ENCODE results near the gene MYCBPAP.
"Not testable (repeated sequence)": the region's sequence is repeated elsewhere in the genome, so short reads cannot be mapped to it uniquely, and the experiment has no call there.

MYCBPAP gene

DNA sequence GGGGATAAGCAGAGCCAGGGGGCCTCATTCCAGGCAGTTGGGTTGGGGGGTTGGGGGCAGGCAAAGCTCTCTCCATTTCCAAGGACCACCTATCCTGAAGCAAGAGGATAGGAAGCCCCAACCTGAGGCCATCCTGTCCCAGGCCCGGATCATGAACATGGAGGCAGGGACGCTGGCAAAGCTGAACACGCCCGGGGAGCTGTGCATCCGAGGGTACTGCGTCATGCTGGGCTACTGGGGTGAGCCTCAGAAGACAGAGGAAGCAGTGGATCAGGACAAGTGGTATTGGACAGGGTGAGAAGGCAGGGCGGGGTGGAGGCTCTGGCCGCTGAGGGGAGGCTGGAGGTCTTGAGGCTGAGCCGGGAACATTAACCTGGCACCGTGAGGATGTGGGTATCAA lies 36.0 kb upstream of the MYCBPAP start:
- TF ChIP-seq CTCF (IDR thresholded peaks at IDR 0.05; ENCODE audit: control insufficient read depth, insufficient read depth, low read depth, low read length, missing control alignments), result no peak
- no peak overlapping the region for H3K4me3 ChIP-seq (ENCODE audit: control insufficient read depth, low read depth, low read length)
- no peak for DNase-seq (ENCODE audit: low read depth)

GRCh38 chr17:50472761-50473161 lies 35.5 kb upstream of the MYCBPAP start:
- not testable (repeated sequence) for H3K4me3 ChIP-seq (ENCODE audit: control insufficient read depth, low read depth, low read length); DNase-seq (ENCODE audit: low read depth)
- TF ChIP-seq CTCF (IDR thresholded peaks at IDR 0.05; ENCODE audit: control insufficient read depth, insufficient read depth, low read depth, low read length, missing control alignments), result peak; percentile 42

GRCh38 chr17:50473901-50474300 lies 34.3 kb upstream of the MYCBPAP start:
- DNase-seq (ENCODE audit: low read depth), result no peak
- no peak for TF ChIP-seq CTCF (IDR thresholded peaks at IDR 0.05; ENCODE audit: control insufficient read depth, insufficient read depth, low read depth, low read length, missing control alignments)
- no peak overlapping the region for H3K4me3 ChIP-seq (ENCODE audit: control insufficient read depth, low read depth, low read length)

- no peak for TF ChIP-seq CTCF (IDR thresholded peaks at IDR 0.05; ENCODE audit: control insufficient read depth, insufficient read depth, low read depth, low read length, missing control alignments)
- no peak overlapping the region for H3K4me3 ChIP-seq (ENCODE audit: control insufficient read depth, low read depth, low read length)
These were observed 33.7 kb upstream of the MYCBPAP start for GRCh38 chr17:50474523-50474922.

DNA sequence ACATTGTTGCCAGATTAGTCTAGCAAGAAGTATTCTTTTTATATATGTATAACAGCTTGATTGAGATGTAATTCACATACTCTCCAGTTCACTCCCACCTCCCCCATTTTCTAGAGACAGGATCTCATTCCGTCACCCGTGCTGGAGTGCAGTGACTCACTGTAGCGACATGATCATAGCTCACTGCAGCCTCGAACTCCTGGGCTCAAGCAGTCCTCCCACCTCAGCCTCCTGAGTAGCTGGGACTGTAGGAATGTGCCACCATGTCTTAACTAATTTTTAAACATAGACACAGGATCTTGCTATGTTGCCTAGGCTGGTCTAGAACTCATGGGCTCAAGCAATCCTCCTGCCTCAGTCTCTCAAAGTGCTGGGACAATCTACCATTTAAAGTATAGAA lies 32.9 kb upstream of the MYCBPAP start:
- no peak overlapping the region for H3K4me3 ChIP-seq (ENCODE audit: control insufficient read depth, low read depth, low read length)
- TF ChIP-seq CTCF (IDR thresholded peaks at IDR 0.05; ENCODE audit: control insufficient read depth, insufficient read depth, low read depth, low read length, missing control alignments), result no peak
- DNase-seq (ENCODE audit: low read depth), result no peak

More at GRCh38 chr17:50474523-50474922, 33.7 kb upstream of the MYCBPAP start:
- no peak for DNase-seq (ENCODE audit: low read depth)

- not testable (repeated sequence) for H3K4me3 ChIP-seq (ENCODE audit: control insufficient read depth, low read depth, low read length); DNase-seq (ENCODE audit: low read depth)
These were observed 32.3 kb upstream of the MYCBPAP start for GRCh38 chr17:50475775-50476544.

DNA sequence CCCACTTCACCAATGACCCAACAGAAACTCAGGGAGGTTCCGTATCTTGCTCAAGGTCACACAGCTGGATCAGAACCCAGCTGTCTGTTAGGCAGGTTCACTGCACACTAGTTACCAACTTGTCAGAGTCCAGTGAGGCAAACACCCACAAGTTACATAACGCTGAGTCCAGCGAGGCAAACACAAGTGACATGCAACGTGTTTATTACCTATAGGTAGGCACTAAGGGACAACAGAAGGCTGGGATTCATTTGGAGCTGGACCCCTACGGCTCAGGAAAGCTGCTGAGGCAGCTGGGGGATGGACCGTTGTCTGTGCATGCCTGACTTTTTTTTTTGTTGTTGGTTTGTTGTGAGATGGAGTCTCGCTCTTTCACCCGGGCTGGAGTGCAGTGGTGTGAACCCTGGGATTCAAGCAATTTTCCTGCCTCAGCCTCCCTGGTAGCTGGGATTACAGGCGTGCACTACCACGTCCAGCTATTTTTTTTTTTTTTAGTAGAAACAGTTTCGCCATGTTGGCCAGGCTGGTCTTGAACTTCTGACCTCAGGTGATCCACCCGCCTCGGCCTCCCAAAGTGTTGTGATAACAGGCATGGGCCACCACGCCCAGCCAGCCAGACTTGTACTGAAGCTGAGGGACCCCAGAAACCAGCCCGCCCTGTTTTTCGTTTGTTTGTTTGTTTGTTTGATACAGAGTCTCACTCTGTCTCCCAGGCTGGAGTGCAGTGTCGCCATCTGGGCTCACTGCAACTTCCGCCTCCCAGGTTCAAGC lies 31.5 kb upstream of the MYCBPAP start:
- DNase-seq (ENCODE audit: low read depth), result no peak
- no peak overlapping the region for H3K4me3 ChIP-seq (ENCODE audit: control insufficient read depth, low read depth, low read length)
- TF ChIP-seq CTCF (IDR thresholded peaks at IDR 0.05; ENCODE audit: control insufficient read depth, insufficient read depth, low read depth, low read length, missing control alignments), result no peak

All from AG09309 (cell line).